ENCODE measurements around the gene FMNL2.

The FMNL2 gene

DNA sequence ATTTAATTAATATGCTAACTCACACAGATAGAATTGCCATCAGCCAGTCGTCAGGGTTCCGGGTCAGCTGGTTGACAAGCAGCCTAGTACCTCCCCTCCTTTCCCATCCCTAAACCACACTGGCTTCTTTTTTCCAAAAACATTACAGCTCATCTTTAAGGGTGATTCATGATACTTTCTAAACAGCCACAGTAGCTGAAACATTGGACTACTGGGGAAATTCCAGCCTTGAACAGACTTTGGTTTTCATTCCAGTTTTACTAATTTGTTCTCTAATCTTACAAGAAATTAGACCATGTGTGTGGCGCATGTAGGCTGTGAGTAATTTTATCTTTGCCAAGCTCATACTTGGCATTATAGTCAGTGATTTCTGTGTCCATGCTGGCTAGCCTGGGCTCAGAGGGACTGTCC is 110.8 kb downstream of the FMNL2 start:
- DNase-seq = peak in 11 of 56 donors; percentile 15 to 68 (median 34)

DNA sequence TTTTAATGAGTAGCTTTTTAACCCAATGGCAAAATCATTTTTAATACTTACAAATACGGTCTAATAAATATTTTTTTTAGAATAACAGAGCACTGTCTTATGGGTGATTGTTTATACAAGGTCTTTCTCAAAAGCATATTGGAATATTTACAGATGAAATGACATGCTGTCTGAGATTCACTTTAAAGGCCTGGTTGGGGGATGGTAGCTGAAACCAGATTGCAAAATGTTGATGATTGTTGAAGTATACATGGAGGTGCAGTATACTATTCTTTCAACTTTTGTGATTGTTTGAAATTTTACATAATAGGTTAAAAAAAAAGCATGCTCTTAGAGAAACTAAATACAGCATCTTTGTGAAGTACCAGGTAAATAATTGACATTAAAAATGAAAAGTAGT is 111.2 kb downstream of the FMNL2 start:
- no peak for DNase-seq

DNA sequence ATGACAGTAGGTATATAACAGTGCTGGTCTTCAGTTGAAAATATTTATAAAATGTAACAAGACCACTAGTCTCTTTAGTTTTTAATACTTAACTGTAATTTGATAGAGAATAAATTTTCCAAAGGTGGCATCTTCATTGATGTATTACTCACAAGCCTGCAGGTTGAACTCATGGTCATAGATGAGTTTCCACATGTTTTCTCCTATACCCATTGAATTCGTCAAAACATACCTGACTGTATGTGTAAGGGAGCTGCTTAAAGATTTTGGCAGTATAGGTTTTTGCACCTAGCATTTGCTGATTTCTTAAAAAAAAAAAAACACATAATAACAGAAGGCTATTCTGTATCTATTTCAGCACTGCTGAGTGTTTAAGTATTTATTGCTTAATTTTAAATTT is 112.9 kb downstream of the FMNL2 start:
- no peak for DNase-seq

DNA sequence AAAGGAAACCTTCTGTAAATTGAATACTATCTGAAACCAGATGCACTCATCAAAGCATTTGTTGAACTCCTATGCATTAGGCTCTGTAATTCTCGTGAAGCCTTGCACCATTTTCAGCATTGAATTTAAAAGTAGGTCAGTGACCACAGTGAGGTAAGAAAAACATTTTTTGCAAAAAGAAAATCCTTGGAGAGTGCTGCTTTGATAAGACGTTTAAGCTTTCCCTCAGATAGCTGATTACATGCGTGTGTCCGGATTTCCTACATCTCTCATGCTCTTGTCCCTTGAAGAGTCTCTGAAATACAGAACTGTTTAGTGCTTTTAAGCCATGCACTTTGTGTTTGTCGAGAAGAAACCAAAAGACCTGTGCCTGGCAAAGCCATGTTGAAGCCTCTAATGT is 113.6 kb downstream of the FMNL2 start:
- peak in 2 of 56 donors; percentile 32 to 60 for DNase-seq

DNA sequence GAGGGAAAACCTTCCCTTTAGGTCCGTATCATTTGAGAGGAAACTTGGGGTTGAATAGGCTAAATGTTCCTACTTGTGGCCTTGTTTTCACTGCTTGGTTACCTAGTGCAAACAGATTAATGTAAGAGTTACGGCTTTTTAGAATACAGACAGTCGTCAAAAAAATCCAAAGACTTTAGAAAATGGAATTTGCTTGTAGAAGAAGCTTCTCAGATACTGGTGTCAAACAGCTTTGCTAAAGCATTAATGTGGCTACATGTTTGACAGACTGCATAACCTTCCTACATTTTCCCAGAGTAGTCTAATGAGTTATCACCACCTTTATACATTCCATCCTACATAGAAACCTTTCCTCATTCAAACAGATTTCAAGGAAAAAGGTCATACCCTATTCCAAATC is 114.6 kb downstream of the FMNL2 start:
- DNase-seq = no peak

DNA sequence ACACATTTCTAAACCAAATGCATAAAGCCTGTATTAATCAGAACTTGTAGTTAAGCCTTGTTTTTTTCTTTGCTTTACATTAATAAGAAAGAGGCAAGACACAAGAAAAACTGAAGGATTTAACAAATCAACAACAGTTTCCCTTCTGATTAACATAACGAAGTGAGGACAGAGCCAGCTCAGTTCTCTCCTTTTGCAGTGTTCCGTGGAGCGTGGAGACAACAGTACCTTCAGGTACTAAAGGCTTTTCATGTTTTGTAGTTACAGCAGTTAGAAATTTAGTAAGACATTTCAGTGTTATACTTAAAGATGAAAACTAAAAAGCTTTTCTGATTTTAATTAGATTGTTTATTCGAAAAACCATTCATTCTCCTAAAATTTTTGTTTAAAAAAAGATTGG is 115.2 kb downstream of the FMNL2 start:
- DNase-seq = no peak

DNA sequence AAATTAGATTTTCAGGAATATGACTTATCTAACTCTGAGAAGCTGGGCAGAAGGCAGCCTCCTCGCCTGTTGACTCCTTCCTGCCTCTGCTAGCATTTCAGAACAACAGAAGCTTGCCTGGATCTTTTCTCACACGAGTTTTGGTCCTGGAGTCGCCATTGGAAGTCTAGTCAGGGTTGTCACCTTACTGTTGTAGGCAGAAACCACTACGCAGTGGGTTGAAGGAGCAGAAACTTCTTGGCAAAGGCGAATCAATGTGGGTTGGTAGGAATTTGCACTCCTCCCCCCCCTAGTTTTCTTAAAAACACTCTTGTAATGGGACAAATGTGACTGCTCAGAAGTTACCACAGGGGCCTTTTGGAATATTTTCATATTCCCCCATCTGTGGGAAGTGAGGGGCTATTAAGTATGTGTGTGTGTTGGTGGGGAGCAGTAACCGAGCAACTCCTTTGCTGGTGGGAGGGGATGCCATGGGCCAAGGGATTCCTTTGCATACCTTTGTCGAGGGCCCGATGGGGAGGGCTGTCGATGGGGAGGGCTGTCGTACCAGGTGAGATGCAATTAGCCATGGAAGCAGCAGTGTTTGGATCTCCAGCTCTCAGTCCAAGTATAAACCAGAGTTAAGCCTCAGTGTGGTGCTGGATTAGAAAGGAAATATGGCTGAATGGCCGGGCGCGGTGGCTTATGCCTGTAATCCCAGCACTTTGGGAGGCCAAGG is 117.4 kb downstream of the FMNL2 start:
- DNase-seq = peak in 2 of 56 donors; percentile 36 to 45

DNA sequence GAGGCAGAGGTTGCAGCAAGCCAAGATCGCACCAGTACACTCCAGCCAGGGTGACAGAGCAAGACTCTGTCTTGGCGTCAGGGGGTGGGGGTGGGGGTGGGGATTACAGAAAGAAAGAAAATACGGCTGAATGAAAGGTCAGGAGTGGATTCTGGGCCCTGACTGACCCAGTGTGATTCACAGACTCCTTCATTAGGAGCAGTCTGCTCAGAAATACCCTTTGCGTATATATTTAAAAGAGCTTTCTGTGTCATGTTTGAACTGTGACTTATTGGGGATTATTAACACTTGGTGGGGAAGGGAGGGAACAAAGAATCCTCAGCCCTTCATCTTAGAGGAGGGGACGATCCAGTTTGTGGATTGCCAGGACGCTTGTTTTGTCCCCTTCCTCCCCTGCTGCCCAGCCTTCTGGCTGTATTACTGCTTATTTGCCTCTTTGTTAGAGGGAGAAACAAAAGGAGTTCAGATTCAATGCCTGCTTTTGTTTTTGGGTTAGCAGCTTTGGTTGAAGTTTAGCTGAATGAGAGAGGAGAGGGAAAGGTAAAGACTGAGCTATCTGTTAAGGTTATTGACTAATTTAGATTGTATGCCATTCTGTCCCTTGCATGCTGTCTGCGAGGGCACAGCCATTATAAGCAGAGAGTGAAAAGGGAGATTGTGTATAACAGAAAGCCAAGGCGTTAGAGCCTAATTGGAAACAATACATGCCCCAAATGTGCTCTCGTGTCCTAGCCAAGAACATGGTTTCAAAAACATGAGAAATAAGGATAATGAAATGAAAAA is 118.3 kb downstream of the FMNL2 start:
- DNase-seq = peak in 45 of 56 donors; percentile 19 to 83 (median 60)

DNA sequence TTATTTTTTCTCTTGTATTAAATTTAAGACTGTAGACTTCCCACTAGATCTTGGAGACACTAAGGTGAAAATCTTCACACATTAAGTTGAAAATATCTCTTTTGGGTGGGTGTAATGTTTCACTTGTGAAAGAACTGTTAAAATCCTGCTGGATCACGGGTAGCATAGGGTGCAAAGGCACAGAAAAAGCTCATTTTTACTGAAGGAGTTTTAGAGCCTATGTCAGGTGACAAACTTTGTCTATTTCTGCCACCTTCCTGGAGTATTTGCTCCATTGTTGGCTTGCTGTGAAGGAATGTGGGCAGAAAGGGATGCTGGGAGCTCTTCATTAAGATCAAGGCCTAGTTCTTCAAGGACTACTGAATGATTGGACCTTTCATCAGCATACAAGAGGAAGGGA is 119.4 kb downstream of the FMNL2 start:
- peak in 4 of 56 donors; percentile 19 to 42 (median 30) for DNase-seq

DNA sequence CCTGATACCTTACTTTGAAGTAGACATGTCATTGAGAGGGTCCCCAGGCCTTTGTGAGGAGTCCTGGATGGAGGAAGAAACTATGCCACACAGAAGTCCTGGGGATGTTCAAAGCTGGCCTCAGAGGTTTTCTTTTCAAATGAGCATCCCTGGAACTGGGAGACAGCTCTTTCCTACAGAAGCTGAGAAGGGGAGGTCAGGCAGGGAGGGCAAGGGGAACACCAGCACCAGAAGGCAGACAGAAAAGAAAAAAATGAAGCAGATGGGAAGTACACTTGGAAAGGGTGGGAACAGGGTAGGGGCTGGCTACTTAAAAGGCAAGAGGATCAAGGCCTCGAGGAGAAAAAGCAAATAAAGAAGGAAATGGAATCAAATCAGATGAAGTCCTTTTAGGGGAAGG is 120.0 kb downstream of the FMNL2 start:
- DNase-seq = peak in 1 of 56 donors; percentile 30

DNA sequence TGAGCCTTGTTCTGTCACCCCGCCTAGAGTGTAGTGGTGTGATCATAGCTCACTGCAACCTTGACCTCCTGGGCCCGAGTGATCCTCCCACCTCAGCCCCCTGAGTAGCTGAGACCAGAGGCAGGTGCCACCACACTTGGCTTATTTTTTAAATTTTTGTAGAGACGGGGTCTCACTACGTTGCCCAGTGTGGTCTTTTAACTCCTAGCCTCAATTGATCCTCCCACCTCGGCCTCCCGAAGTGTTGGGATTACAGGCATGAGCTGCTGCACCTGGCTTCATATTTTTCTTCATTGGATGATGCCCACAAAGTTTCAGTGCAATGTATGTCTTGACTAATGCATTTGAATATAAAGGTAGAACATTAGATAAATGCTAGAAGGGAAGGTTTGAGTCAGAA is 120.8 kb downstream of the FMNL2 start:
- DNase-seq = no peak

DNA sequence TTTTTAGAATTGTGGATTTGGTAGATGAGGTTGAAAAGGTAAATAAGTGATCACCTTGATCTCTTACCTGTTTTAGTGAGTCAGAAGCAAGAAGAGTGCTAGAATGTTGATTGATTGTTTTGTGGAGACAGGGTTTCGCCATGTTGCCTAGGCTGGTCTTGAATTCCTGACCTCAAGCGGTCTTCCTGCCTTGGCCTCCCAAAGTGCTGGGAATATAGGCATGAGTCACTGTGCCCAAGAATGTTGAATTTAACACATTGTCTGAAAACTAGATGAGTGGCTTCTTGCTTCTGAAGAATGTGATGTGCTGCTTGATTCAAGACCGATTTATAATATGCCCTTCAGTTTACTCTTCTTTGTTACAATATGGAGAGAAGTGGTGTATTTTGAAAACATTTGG is 121.3 kb downstream of the FMNL2 start:
- DNase-seq = no peak

DNA sequence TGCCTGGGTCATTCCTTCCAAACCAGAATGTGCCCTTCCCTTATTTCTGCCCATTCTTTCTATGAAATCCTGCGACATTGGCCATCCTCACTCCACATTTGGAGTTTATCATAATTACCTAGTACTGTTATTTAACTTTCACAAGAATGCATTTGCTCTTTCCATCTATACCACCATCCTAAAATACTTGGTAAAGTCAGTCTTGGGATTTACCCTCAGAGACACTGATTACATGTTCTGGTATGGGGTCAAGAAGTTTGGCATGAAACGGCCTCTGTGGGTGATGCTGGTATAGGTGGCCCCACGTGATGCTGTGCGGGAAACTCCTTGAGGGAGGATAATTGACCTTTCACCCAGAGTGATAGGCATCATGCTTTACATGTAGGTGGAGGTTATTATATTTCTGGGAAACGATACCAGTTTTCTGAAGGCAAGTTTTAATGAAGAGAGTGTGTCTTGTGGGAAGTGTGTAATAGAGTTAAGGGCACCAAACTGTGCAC is 123.5 kb downstream of the FMNL2 start:
- no peak for DNase-seq

DNA sequence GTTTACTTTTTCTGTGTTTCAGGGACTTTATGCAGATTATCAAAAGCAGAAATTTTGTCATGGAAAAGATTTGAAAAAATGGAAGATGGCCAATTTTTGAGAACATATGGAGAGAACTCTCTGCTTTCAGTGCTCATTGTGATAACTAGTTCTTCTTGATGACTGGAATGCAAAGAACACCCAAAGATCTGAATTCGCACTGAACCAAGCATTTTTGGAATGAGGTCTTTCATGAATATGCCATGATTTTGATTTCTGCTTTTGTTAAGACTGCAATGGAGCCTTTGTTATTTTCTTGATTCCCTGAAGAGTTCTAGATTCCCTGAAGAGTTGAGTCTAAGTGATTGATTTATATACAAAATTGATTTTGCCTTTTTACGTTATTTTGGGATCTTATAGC is 124.1 kb downstream of the FMNL2 start:
- DNase-seq = no peak

DNA sequence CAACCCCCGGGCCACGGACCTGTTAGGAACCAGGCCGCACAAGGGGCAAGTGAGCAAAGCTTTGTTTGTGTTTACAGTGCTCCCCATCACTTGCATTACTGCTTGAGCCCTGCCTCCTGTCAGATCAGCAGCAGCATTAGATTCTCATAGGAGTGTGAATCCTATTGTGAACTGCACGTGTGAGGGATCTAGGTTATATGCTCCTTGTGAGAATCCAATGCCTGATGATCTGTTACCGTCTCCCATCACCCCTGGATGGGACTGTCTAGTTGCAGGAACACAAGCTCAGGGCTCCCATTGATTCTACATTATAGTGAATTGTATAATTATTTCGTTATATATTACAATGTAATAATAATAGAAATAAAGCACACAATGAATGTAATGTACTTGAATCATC is 125.6 kb downstream of the FMNL2 start:
- peak in 1 of 56 donors; percentile 22 for DNase-seq

DNA sequence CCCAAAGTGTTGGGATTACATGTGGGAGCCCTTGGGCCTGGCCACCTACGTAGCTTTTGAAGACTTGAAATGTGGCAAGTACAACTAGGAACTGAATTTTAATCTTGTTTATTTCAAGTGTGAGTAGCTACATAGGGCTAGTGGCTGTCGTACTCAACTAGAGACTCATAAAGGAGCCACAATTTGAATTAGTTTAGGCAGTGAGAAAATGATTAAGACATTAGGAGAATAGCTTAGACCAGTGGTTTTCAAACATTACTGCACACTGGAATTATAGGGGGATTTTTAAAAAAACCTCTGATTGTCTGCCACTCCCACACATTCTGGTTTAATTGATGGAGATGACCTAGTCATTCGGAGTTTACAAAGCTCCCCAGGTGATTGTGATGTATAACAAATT is 127.1 kb downstream of the FMNL2 start:
- DNase-seq = no peak

DNA sequence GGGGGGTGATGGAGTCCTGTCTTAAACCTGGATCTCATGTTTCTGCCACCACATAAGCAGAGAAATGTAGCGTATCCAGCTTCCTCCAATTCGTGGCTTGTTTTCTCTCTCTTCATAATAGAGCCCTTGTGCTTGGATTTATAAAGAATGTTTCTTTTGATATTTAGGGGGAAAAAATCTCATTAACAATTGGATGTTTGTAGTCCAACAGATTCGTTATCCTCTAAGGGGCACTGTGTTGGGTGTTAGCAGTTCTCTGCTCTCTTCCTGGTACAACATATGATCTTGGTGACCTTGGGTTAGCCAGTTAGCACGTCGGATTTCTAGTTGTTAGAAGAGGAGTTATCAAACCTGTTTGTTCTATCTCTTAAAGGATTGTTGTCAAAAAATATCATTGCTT is 127.8 kb downstream of the FMNL2 start:
- peak in 16 of 56 donors; percentile 21 to 65 (median 40) for DNase-seq

DNA sequence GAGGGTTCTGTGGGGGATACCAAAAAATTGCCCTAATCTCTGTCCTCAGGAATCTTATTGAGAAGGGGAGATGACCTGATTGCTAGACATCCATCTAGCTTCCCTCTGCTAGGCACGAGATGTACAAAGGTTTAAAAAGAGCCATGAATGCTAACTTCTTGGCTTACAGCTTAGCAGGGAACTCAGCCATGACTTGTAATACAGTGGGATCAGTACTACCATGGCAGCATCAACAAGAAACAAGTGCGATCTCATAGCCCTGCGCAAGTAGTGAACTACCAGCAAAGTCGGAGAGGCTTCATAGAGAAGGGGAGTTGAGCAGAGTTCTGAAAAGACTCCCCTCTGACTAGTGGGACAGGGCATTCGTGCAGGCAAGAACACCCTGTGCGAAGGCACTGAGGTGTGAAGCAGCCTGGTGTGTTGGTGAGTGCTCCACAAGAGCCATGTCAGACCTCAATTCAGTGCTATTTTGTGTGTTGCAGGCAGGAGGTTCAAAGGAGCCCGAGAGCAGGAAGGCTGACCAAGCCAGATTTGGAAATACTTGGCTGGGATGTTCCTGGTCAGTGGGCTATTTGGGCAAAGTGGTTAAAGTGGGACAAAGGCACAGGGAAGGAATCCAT is 130.0 kb downstream of the FMNL2 start:
- DNase-seq = peak in 10 of 56 donors; percentile 16 to 64 (median 35)

DNA sequence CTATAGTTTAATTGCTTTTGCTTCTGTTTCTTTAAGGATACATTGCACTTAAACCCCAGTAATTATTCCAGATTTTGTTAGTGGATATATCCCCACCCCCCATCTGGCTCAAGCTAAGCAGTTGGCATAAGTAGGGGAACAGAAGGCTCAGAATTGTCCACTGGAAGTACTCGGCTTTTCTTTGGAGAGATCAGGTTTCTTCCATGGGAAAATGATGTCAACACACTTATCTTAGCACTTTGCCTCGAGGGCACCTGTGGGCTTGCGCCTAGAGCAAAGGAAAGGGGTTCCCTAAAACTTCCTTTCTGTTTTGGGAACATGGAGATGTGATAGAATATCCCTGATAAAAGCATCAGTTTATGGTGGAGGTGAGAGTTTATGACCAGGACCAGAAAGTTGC is 130.6 kb downstream of the FMNL2 start:
- no peak for DNase-seq

DNA sequence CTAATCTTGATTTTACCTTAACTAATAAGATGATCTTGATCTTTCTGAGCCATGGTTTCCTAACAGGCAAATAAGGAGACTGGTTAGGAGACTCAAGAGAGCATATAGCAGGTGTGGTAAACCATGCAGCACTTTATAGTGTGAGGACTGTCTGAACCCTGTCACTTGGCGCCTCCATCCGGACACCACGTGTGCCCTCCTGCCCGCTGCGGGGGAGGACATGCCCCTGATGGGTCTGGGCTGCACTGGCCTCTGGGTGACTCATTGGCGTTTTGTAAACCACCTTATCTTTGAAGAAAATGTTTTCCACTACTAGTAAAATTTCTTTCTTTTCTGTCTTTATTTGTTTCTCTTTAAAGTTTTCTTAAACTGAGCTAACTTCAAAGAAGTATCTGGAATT is 131.1 kb downstream of the FMNL2 start:
- peak in 1 of 56 donors; percentile 16 for DNase-seq

DNA sequence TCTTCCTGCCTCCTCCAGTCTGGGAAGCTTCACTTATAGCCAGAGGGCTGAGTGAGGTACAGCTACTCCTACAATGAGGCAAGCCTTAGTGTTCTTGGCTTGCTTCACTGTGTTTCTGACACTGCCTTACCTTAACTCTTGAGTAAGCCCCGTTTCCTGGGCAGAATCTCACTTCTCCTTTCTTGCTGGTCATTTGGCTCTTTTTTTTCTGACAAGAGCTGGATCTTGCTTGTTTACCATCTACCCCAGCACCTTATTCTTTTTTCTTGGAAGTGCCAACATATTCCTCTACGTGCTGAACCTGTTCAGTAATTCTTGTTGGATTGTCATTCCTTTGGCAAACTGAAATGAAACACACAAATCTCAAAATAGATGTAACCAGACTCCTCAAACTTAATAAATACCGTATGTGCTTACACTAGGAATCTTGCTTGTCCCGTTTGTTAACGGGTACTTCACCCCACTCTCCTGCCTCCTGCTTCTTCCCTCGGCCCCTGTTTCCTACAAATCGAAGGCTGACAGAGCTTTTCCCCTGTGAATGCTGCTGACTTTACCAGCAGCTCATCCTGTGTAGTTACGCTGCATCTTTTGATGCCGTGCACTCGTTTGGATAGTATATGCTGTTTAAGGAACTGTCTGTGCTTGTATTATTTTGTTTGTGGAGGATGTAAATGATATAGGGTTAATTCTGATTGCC is 132.2 kb downstream of the FMNL2 start:
- DNase-seq = peak in 3 of 56 donors; percentile 16 to 56 (median 41)
